A549 (cell line): ENCODE results near the gene PDIK1L. TPM values are rescaled to one million over a fixed set of nuclear protein-coding genes. Genes with fewer than 3 reads are reported as not detected.

Experiments used
- ATAC-seq, 2 experiments: fragments of 200-7000 bp in 1 of 2; fragments of >200 bp in 1 of 2; cut with Nextera tagmentation in 1 of 2; cut with Tn5 transposase in 1 of 2; 3 replicates each; pipeline versions ENCODE4 v1.8.0 to v1.9.1; 2018 to 2020; ENCODE audit warnings: mild to moderate bottlenecking in 1 of 2, moderate library complexity in 1 of 2
- CTCF ChIA-PET: fragments of 300-600 bp; sonication (Branson Sonifier 250); formaldehyde crosslinking; extraction: SDS; loops from one replicate; lab custom pipeline; 2021; ENCODE audit warnings: antibody characterized with exemption, inconsistent platforms; lab: Yijun Ruan, JAX
- POLR2A ChIA-PET: fragments of 350-600 bp; formaldehyde crosslinking; extraction: SDS; loops from one replicate; lab custom pipeline; 2021; ENCODE audit warnings: antibody characterized with exemption, inconsistent platforms; lab: Yijun Ruan, JAX
- DNase-seq, 2 experiments: peaks; one replicate each; pipeline versions ENCODE4 v3.0.0 to v3.0.0-alpha.2; 2011 to 2016; ENCODE audit warnings: low read depth in 1 of 2, low spot score in 1 of 2
- FAIRE-seq: peaks from 2 replicates; lab custom pipeline; 2011; peaks lifted over from hg19 to GRCh38; lab: Jason Lieb, UNC
- H3K27ac ChIP-seq, 2 experiments: fragments of >200 bp; sonication (Bioruptor Twin); formaldehyde crosslinking; 3 replicates each; pipeline ENCODE4 v1.5.1; 2016 to 2017
- H3K4me1 ChIP-seq: fragments of >200 bp; sonication (Bioruptor Twin); formaldehyde crosslinking; 3 replicates; pipeline ENCODE4 v1.6.1; 2016
- H3K4me2 ChIP-seq: fragments of >200 bp; sonication (Bioruptor Twin); formaldehyde crosslinking; 3 replicates; pipeline ENCODE4 v1.6.1; 2016
- H3K4me3 ChIP-seq: fragments of >200 bp; sonication (Bioruptor Twin); formaldehyde crosslinking; 3 replicates; pipeline ENCODE4 v1.5.1; 2016
- H3K9me3 ChIP-seq: fragments of >200 bp; sonication (Bioruptor Twin); formaldehyde crosslinking; 3 replicates; pipeline ENCODE4 v1.6.1; 2016
- CEBPB ChIP-seq, 2 experiments: fragments of >200 bp in 1 of 2; sonication (Bioruptor Twin) in 1 of 2; formaldehyde crosslinking in 1 of 2; IDR thresholded peaks; 2 replicates each; pipeline ENCODE4 v1.6.1; 2012 to 2016
- CHD2 ChIP-seq: fragments of 150-350 bp; IDR thresholded peaks from 2 replicates; pipeline ENCODE4 v1.6.1; 2014; ENCODE audit warnings: low read length; ENCODE audit not compliant: partially characterized antibody
- FOSL2 ChIP-seq, 2 experiments: fragments of 450-650 bp in 1 of 2; fragments of >200 bp in 1 of 2; sonication (Bioruptor Twin) in 1 of 2; formaldehyde crosslinking; IDR thresholded peaks; 2 replicates each; pipeline versions ENCODE4 v1.5.0 to v1.6.1; 2016 to 2020; ENCODE audit warnings: mild to moderate bottlenecking in 1 of 2, moderate library complexity in 1 of 2
- HDAC2 ChIP-seq: fragments of 200-600 bp; sonication (generic); IDR thresholded peaks from 2 replicates; pipeline ENCODE4 v1.6.1; 2016
- HEYL ChIP-seq: fragments of 250-450 bp; sonication (Bioruptor Pico); IDR thresholded peaks from 2 replicates; pipeline ENCODE4 v1.8.0; 2021; ENCODE audit warnings: mild to moderate bottlenecking, moderate library complexity
- HOXA7 ChIP-seq: fragments of 250-450 bp; sonication (Bioruptor Pico); IDR thresholded peaks from 2 replicates; pipeline ENCODE4 v1.5.0; 2020; ENCODE audit warnings: mild to moderate bottlenecking, moderate library complexity
- HOXB13 ChIP-seq: fragments of 250-450 bp; sonication (Bioruptor Pico); IDR thresholded peaks from 2 replicates; pipeline ENCODE4 v1.5.0; 2020; ENCODE audit warnings: low read depth, mild to moderate bottlenecking, moderate library complexity
- HOXB5 ChIP-seq: fragments of 250-450 bp; sonication (Bioruptor Pico); IDR thresholded peaks from 2 replicates; pipeline ENCODE4 v1.5.0; 2020; ENCODE audit warnings: mild to moderate bottlenecking, moderate library complexity
- JUNB ChIP-seq: fragments of >200 bp; sonication (Bioruptor Twin); formaldehyde crosslinking; IDR thresholded peaks from 2 replicates; pipeline ENCODE4 v1.6.1; 2016
- KDM1A ChIP-seq: fragments of 200-600 bp; sonication (generic); IDR thresholded peaks from 2 replicates; pipeline ENCODE4 v1.6.1; 2016; ENCODE audit warnings: low read depth, mild to moderate bottlenecking
- MYC ChIP-seq: IDR thresholded peaks from 2 replicates; pipeline ENCODE4 v1.6.1; 2012; ENCODE audit warnings: mild to moderate bottlenecking, inconsistent platforms, low read length, improper control_type of control experiment, borderline replicate concordance
- NPAS2 ChIP-seq: fragments of 250-450 bp; sonication (Bioruptor Pico); IDR thresholded peaks from 2 replicates; pipeline ENCODE4 v1.8.0; 2022; ENCODE audit warnings: mild to moderate bottlenecking, moderate library complexity, borderline replicate concordance
- NR3C1 ChIP-seq: fragments of >200 bp; sonication (Bioruptor Twin); formaldehyde crosslinking; IDR thresholded peaks from 3 replicates; pipeline ENCODE4 v1.6.1; 2017
- PHF8 ChIP-seq: fragments of 200-600 bp; sonication (generic); IDR thresholded peaks from 2 replicates; pipeline ENCODE4 v1.6.1; 2016; ENCODE audit warnings: low read depth, mild to moderate bottlenecking, antibody characterized with exemption, moderate library complexity, borderline replicate concordance
- POLR2A ChIP-seq: IDR thresholded peaks from 2 replicates; pipeline ENCODE4 v1.6.1; 2012; ENCODE audit warnings: mild to moderate bottlenecking, low read length
- RCOR1 ChIP-seq: fragments of 150-350 bp; IDR thresholded peaks from 2 replicates; pipeline ENCODE4 v1.6.1; 2014; ENCODE audit warnings: antibody characterized with exemption, low read length, low read depth
- RFX5 ChIP-seq: fragments of 450-650 bp; IDR thresholded peaks from 2 replicates; pipeline ENCODE4 v1.7.1; 2014; ENCODE audit warnings: antibody characterized with exemption, mild to moderate bottlenecking, moderate library complexity
- RNF2 ChIP-seq: fragments of 200-600 bp; sonication (generic); IDR thresholded peaks from 2 replicates; pipeline ENCODE4 v1.6.1; 2016; ENCODE audit warnings: low read depth, mild to moderate bottlenecking, antibody characterized with exemption, moderate library complexity, borderline replicate concordance
- SMC3 ChIP-seq: fragments of >200 bp; sonication (Bioruptor Twin); formaldehyde crosslinking; IDR thresholded peaks from 3 replicates; pipeline ENCODE4 v1.6.1; 2018; ENCODE audit warnings: inconsistent platforms
- TP53 ChIP-seq: fragments of 250-450 bp; sonication (Bioruptor Pico); IDR thresholded peaks from 2 replicates; pipeline ENCODE4 v1.5.0; 2021; ENCODE audit warnings: mild to moderate bottlenecking, moderate library complexity
- ZC3H11A ChIP-seq: fragments of 450-650 bp; IDR thresholded peaks from 2 replicates; pipeline ENCODE4 v1.6.1; 2014; ENCODE audit warnings: antibody characterized with exemption, mild to moderate bottlenecking
- ZSCAN20 ChIP-seq: fragments of 250-450 bp; sonication (Bioruptor Pico); IDR thresholded peaks from 2 replicates; pipeline ENCODE4 v1.8.0; 2022; ENCODE audit warnings: mild to moderate bottlenecking, moderate library complexity
- WGBS: methylation state at CpG from one replicate; pipeline ENCODE4 v1.1.6; 2017; ENCODE audit errors: missing lambda C conversion rate; 5-methylcytosine and 5-hydroxymethylcytosine counted together
- polyA plus RNA-seq, 4 experiments: library from polyadenylated mRNA; depleted of rRNA in 3 of 4; stranded (reverse); fragments of >200 nt; fragmentation: RNase III in 1 of 4; extraction: RNeasy Plus Mini Kit Qiagen cat#74134 plus additional on column Dnase treatment in 1 of 4; gene quantifications; 2 replicates in 3 of 4; 3 replicates in 1 of 4; pipeline ENCODE4 v1.2.3, GENCODE V29; 2011 to 2017
- TF ChIP-seq, protein P1 (sequence below): fragments of 150-350 bp; IDR thresholded peaks from 2 replicates; pipeline ENCODE4 v1.6.1; 2014; ENCODE audit warnings: low read depth, mild to moderate bottlenecking, low read length
- TF ChIP-seq, protein P2 (sequence below): fragments of >200 bp; sonication (Bioruptor Twin); formaldehyde crosslinking; IDR thresholded peaks from 2 replicates; pipeline ENCODE4 v1.6.1; 2016
- TF ChIP-seq, protein P3 (sequence below): fragments of 200-600 bp; sonication (generic); IDR thresholded peaks from 2 replicates; pipeline ENCODE4 v1.6.1; 2016; ENCODE audit warnings: antibody characterized with exemption, mild to moderate bottlenecking, moderate library complexity

The PDIK1L gene
- polyA plus RNA-seq, 2 of the 4 experiments (the other 2 are of a cell fraction), result 2.3 to 4.3 TPM

DNA sequence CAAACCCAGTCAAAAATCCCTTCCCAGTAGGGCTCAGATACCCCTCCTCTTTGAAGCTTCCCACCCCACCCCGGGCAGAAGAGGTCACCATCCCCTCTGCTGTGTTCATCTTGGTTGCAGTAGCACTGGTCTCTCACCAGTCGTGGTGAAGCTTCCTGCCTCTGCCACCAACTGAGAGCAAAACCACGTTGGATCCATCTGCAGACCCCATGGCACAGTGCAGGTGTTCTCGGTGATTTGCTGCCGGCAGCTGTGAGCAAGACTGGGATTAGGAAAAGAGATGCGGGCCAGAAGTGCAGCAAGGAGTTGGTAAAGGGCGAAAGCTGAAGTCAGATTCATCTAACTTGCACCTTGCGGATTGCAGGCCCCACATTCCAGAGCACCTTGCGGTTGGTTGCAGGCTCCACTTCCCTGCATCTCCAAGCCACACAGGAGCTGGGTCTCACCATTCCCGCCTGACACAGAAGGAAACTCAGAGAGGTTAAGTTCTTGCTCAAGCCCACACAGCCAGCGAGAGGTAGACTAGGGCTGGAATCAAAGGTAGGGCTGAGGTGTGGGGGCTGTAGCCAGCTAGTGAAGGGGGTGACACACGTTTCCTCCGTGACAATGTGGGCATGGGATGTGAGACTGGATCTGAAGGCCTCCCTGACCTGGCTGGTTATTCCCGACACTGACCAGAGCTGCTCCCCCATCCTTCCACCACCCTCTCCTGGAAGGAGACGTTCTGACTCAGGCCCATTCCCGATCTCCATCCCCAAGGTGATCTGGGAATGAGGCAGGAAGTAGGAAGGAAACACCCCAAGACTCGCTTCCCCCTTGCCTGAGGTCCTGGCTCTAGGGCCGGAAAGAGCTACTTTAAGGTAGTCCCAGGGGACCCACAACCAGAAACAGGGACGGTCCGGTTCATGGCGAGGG lies 44.0 kb downstream of the PDIK1L start:
- Histone ChIP-seq H3K4me1 (peaks cover 7% of the 10 kb centered on the region; the same call in 2 of the 3 replicates), H3K4me3 (no peak overlapping the region), H3K27ac (peak overlapping the region in 1 of 2 experiments; percentile 66; a peak in 2 of 6 replicates), H3K9me3 (no peaks in the 10 kb centered on the region), H3K4me2 (no peak overlapping the region)
- DNase-seq (no peak), FAIRE-seq (no peak), ATAC-seq (no peak)
- POLR2A ChIA-PET, result no interaction called here
- TF ChIP-seq ZSCAN20 (no peak), NPAS2 (CRISPR knock-in tag) (no peak), JUNB (no peak), HOXB5 (CRISPR knock-in tag) (no peak), CEBPB (IDR thresholded peaks at IDR 0.05) (no peak), RNF2 (no peak), HOXA7 (CRISPR knock-in tag) (no peak), POLR2A (no peak), NR3C1 (no peak), CHD2 (no peak), FOSL2 (IDR thresholded peaks at IDR 0.05) (no peak), FOSL2 (CRISPR knock-in tag; IDR thresholded peaks at IDR 0.05) (no peak), HEYL (CRISPR knock-in tag) (no peak), HDAC2 (no peak)
- TF ChIP-seq, protein P1, sequence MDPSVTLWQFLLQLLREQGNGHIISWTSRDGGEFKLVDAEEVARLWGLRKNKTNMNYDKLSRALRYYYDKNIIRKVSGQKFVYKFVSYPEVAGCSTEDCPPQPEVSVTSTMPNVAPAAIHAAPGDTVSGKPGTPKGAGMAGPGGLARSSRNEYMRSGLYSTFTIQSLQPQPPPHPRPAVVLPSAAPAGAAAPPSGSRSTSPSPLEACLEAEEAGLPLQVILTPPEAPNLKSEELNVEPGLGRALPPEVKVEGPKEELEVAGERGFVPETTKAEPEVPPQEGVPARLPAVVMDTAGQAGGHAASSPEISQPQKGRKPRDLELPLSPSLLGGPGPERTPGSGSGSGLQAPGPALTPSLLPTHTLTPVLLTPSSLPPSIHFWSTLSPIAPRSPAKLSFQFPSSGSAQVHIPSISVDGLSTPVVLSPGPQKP, result no peak
- WGBS, result 77% methylated on average over 21 of the region's 21 CpGs
- CTCF ChIA-PET, result interaction anchor here (0.6 to 5.2 kb wide), 11 partner anchors 9 to 260 kb away, joined by 3 to 54 read pairs (median 4); partner anchors contain the start of genes C1orf232, SLC30A2 and ZNF593

DNA sequence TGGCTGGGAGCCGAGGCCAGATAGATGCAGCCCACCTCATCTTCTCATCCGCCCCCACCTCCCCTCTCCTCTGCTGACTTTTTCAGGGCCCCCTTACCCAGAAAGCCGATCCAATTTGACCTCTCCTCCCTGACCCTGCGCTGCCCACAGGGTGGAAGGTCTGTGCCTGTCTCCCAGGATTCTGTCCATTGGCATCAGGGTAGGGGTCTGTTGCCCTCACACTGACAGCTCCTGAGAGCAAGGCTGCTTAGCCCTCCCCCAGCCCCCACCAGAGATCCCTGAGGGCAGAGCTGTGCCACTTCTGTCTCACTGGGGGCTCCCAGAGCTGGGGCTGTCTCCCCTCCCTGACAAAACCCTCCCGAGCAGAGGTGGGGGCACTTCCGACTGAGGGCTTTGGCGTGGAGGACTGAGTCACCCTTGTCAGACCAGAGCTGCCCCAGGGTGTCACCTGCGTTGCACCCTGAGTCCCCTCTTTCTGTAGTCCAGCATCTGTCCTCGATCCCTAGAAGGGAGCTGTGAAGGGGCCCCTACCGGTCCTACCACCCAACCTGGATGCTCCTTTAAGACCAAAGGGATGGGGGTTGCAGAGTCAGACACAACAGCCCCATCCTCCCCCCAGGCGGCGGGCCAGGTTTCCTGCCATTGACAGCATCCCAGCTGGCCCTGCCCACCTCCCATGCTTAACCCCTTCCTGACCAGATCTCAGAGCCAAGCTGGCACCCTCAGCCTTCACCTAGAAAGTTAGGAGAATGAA lies 44.8 kb downstream of the PDIK1L start:
- DNase-seq, result peak in 1 of 2 experiments; percentile 32
- ChIA-PET CTCF (interaction anchor here (0.8 to 5.2 kb wide), 10 partner anchors 8 to 273 kb away, joined by 3 to 54 read pairs (median 4); partner anchors contain the start of genes C1orf232, SLC30A2 and ZNF593), POLR2A (no interaction called here)
- no peak for FAIRE-seq
- peak overlapping the region in 1 of 2 experiments; percentile 66; a peak in 3 of 6 replicates for H3K27ac ChIP-seq
- H3K4me1 ChIP-seq, result peaks cover 9% of the 10 kb centered on the region; the same call in 2 of the 3 replicates
- peak overlapping the region; percentile 42; the same call in 1 of the 3 replicates for H3K4me2 ChIP-seq
- TF ChIP-seq PHF8, result no peak
- no peak for TF ChIP-seq SMC3
- TF ChIP-seq KDM1A, result no peak
- TF ChIP-seq, protein P2, sequence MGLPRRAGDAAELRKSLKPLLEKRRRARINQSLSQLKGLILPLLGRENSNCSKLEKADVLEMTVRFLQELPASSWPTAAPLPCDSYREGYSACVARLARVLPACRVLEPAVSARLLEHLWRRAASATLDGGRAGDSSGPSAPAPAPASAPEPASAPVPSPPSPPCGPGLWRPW, result no peak
- no peak for TF ChIP-seq HOXB13
- peak in 1 of 2 experiments; percentile 46; a peak in 3 of 6 replicates for ATAC-seq
- H3K4me3 ChIP-seq, result no peak overlapping the region
- no peaks in the 10 kb centered on the region for H3K9me3 ChIP-seq
- 46% methylated on average over 10 of the region's 12 CpGs for WGBS

DNA sequence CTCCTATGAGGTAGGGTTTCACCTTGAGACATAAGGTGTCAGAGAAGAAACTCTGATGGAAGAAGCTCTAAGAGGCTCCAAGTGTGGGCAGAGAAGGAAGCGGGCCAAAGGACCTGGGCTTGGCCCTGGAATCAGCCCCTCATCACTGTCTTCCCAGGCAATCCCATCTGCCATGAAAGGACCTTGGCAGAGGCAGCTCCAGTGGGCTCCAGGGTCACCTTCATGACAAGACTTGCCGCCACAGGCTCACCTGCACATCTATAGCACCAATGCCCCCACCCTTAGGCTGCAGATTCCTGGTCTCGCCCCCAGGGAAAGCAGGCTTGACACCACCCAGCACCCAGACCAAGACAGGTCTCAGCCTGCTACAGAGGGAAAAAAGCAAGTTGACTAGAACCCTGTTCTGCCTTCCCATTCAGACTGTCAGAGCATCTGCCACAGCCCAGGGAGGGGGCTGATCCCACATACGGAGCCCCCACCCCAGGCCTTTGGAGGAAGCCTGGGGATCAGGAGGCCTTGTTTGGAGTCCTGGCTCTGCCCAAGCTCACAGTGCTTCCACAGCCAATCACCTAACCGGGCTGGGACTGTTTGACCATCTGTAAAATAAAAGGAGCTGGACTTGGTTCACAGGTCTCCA lies 46.8 kb downstream of the PDIK1L start:
- Histone ChIP-seq H3K9me3 (no peaks in the 10 kb centered on the region), H3K4me1 (peaks cover 10% of the 10 kb centered on the region; the same call in 2 of the 3 replicates), H3K4me3 (no peak overlapping the region), H3K27ac (peak overlapping the region in 1 of 2 experiments; percentile 49; a peak in 1 of 6 replicates), H3K4me2 (no peak overlapping the region)
- DNase-seq (no peak), FAIRE-seq (no peak), ATAC-seq (no peak)
- ChIA-PET POLR2A (no interaction called here), CTCF (interaction anchor here (4.4 to 5.2 kb wide), 2 partner anchors 11 to 14 kb away, joined by 19 to 54 read pairs; partner anchors contain the start of genes C1orf232 and ZNF593)
- WGBS, result 85% methylated on average over 2 of the region's 5 CpGs
- TF ChIP-seq RFX5 (no peak), TP53 (no peak), ZC3H11A (no peak), RCOR1 (no peak), ZSCAN20 (no peak), NPAS2 (CRISPR knock-in tag) (no peak), MYC (no peak), SMC3 (no peak)
- TF ChIP-seq, protein P3, sequence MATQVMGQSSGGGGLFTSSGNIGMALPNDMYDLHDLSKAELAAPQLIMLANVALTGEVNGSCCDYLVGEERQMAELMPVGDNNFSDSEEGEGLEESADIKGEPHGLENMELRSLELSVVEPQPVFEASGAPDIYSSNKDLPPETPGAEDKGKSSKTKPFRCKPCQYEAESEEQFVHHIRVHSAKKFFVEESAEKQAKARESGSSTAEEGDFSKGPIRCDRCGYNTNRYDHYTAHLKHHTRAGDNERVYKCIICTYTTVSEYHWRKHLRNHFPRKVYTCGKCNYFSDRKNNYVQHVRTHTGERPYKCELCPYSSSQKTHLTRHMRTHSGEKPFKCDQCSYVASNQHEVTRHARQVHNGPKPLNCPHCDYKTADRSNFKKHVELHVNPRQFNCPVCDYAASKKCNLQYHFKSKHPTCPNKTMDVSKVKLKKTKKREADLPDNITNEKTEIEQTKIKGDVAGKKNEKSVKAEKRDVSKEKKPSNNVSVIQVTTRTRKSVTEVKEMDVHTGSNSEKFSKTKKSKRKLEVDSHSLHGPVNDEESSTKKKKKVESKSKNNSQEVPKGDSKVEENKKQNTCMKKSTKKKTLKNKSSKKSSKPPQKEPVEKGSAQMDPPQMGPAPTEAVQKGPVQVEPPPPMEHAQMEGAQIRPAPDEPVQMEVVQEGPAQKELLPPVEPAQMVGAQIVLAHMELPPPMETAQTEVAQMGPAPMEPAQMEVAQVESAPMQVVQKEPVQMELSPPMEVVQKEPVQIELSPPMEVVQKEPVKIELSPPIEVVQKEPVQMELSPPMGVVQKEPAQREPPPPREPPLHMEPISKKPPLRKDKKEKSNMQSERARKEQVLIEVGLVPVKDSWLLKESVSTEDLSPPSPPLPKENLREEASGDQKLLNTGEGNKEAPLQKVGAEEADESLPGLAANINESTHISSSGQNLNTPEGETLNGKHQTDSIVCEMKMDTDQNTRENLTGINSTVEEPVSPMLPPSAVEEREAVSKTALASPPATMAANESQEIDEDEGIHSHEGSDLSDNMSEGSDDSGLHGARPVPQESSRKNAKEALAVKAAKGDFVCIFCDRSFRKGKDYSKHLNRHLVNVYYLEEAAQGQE, result no peak
- TF ChIP-seq, protein P2, result no peak
